ENCODE results near the gene PRRX2. TPM values are rescaled to one million over a fixed set of nuclear protein-coding genes. Genes with fewer than 3 reads are reported as not detected.
A peak's percentile ranks its signal among the peaks of the same experiment; 100 is the strongest.

Gene PRRX2
- total and polyA plus RNA-seq, 9 of the 15 experiments (the other 6 are each of a cell fraction or from before 2014, with no cell fraction given): 0.21 TPM; not detected in 8

DNA sequence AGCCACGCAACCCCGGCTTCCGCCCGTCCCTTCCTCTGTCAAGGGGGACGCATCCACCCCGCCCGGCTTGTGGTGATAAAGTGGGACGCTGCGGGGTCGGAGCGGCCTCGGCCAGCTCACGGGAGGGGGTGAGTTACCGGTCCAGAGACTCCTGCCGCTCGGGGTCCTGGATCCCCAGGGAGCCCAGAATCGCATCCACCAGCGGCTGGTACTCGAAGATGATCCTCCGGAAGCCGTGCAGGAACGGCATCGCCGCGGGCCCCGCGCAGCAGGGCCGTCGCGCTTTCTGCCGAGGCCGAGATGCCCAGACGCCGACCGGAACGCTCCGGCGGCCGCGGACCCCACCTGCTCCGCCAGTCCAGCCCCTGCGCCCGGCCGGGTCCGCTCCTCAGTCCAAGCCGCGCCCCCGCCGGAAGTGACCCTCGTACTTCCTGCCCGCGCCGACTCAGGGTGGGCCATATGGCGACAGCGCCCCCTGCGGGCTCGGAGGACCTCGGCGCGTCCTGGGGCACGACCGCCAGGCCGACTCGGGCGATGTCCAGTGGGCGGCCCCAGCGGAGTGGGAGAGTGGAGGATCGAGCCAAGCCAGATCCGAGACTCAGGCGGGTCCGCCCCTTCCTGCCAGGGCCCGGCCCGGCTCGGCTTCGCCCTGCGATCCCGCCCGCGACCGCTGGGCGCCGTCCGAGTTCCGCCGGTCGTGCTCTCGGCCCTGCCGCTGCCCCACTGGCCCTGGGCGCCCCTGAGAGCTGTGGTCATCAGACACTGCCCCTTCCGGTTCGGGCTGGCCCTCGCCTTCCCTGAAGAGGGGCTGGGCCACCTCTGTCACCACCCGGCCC, 23.5 kb upstream of the PRRX2 start, which contains the start of gene ASB6 (continued):
- TF ChIP-seq ZNF740 (CRISPR knock-in tag; IDR thresholded peaks at IDR 0.05) (no peak), ZNF740 (tag; IDR thresholded peaks at IDR 0.05) (no peak), PRMT5 (CRISPR knock-in tag; IDR thresholded peaks at IDR 0.05) (no peak), ZNF79 (CRISPR knock-in tag; IDR thresholded peaks at IDR 0.05; ENCODE audit: low read depth) (no peak), ZNF511 (CRISPR knock-in tag; IDR thresholded peaks at IDR 0.05) (peak; percentile 42; the same call in 1 of the 2 replicates), MTA1 (IDR thresholded peaks at IDR 0.05; ENCODE audit: borderline replicate concordance) (no peak), FOXO4 (CRISPR knock-in tag; IDR thresholded peaks at IDR 0.05) (no peak), RB1 (IDR thresholded peaks at IDR 0.05; ENCODE audit: low read depth) (peak; percentile 96), TAF9B (IDR thresholded peaks at IDR 0.05; ENCODE audit: partially characterized antibody) (no peak), CSDE1 (IDR thresholded peaks at IDR 0.05) (no peak), ZNF766 (CRISPR knock-in tag; conservative IDR thresholded peaks at IDR 0.05) (no peak), ELF2 (CRISPR knock-in tag; IDR thresholded peaks at IDR 0.05) (peak; percentile 47; the same call in 1 of the 2 replicates)
- TF ChIP-seq, protein P1, sequence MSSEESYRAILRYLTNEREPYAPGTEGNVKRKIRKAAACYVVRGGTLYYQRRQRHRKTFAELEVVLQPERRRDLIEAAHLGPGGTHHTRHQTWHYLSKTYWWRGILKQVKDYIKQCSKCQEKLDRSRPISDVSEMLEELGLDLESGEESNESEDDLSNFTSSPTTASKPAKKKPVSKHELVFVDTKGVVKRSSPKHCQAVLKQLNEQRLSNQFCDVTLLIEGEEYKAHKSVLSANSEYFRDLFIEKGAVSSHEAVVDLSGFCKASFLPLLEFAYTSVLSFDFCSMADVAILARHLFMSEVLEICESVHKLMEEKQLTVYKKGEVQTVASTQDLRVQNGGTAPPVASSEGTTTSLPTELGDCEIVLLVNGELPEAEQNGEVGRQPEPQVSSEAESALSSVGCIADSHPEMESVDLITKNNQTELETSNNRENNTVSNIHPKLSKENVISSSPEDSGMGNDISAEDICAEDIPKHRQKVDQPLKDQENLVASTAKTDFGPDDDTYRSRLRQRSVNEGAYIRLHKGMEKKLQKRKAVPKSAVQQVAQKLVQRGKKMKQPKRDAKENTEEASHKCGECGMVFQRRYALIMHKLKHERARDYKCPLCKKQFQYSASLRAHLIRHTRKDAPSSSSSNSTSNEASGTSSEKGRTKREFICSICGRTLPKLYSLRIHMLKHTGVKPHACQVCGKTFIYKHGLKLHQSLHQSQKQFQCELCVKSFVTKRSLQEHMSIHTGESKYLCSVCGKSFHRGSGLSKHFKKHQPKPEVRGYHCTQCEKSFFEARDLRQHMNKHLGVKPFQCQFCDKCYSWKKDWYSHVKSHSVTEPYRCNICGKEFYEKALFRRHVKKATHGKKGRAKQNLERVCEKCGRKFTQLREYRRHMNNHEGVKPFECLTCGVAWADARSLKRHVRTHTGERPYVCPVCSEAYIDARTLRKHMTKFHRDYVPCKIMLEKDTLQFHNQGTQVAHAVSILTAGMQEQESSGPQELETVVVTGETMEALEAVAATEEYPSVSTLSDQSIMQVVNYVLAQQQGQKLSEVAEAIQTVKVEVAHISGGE (CRISPR knock-in tag; IDR thresholded peaks at IDR 0.05): peak; percentile 58 to 94 (median 64); a peak in 4 of 6 replicates
- TF ChIP-seq, protein P2, sequence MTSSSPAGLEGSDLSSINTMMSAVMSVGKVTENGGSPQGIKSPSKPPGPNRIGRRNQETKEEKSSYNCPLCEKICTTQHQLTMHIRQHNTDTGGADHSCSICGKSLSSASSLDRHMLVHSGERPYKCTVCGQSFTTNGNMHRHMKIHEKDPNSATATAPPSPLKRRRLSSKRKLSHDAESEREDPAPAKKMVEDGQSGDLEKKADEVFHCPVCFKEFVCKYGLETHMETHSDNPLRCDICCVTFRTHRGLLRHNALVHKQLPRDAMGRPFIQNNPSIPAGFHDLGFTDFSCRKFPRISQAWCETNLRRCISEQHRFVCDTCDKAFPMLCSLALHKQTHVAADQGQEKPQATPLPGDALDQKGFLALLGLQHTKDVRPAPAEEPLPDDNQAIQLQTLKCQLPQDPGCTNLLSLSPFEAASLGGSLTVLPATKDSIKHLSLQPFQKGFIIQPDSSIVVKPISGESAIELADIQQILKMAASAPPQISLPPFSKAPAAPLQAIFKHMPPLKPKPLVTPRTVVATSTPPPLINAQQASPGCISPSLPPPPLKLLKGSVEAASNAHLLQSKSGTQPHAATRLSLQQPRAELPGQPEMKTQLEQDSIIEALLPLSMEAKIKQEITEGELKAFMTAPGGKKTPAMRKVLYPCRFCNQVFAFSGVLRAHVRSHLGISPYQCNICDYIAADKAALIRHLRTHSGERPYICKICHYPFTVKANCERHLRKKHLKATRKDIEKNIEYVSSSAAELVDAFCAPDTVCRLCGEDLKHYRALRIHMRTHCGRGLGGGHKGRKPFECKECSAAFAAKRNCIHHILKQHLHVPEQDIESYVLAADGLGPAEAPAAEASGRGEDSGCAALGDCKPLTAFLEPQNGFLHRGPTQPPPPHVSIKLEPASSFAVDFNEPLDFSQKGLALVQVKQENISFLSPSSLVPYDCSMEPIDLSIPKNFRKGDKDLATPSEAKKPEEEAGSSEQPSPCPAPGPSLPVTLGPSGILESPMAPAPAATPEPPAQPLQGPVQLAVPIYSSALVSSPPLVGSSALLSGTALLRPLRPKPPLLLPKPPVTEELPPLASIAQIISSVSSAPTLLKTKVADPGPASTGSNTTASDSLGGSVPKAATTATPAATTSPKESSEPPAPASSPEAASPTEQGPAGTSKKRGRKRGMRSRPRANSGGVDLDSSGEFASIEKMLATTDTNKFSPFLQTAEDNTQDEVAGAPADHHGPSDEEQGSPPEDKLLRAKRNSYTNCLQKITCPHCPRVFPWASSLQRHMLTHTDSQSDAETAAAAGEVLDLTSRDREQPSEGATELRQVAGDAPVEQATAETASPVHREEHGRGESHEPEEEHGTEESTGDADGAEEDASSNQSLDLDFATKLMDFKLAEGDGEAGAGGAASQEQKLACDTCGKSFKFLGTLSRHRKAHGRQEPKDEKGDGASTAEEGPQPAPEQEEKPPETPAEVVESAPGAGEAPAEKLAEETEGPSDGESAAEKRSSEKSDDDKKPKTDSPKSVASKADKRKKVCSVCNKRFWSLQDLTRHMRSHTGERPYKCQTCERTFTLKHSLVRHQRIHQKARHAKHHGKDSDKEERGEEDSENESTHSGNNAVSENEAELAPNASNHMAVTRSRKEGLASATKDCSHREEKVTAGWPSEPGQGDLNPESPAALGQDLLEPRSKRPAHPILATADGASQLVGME (CRISPR knock-in tag; IDR thresholded peaks at IDR 0.05): 0 out of 2 replicates have a peak, but pooled peaks have one; percentile 7

Measured in K562 (cell line).